GM18498 (cell line): Measurements from ENCODE around the gene ULBP2.
"Not testable (repeated sequence)": the region's sequence is repeated elsewhere in the genome, so short reads cannot be mapped to it uniquely, and the experiment has no call there.

Source experiments
- ATAC-seq: cut with Tn5 transposase; IDR thresholded peaks from one replicate; pipeline ENCODE4 v1.9.1; 2021; ENCODE audit warnings: mild to moderate bottlenecking, moderate library complexity; ENCODE audit not compliant: unreplicated experiment

The ULBP2 gene

DNA sequence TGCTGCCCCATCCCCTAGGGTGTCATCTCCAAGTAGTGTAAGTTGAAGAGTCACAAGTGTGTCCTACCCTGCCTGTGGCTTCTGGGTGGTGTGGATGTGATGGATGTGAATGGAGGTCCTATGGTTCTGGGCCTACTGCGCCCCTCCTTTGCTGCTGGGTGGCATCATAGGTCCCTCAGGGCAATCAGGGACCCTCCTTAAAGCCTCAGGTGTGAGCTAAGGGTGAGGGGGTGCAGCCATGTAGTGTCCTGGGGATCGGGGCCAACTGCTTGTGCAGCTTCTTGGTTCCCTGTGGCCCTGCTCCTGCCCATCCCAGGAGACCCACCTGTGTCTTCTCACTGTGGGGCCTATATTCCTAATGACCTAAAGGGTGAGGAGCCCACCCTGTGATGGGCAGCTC lies 24.5 kb downstream of the ULBP2 start:
- not testable (repeated sequence) for ATAC-seq

DNA sequence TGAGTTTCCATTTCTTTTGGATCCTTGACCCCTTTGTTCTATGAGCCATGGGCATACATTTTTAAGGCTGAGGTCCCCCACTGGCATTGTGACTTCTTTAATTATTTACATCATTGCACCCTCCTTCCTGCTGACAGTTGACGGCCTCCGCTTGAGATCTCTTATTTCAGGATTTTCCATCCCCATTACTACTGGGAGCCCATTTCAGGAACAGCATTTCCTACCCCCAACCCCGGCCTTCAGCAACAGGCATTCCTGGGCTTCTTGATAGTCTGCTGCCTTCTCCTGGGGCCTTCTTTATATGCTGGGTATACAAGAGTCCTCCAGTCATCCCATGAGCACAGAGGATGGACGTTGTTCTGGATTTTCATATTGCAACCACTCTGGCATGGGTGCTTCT lies 25.8 kb downstream of the ULBP2 start:
- no peak for ATAC-seq

DNA sequence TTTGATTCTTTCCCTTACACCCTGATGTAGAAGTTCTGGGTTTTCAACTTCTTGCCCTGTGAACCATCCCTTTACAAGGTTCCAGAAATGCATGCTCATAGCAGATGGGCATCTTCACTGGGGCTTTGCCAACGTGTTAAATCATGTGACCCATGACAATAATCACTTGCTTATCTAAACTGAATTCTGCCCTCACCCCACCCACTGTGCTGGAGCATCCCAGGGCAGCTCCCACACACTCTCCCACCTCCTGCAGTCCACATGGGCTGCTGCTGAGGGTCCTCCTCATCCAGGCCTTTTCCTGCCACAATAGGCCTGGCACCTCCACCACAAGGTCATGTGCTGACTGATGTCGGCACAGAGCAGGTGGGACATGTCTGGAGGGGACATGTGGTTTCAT lies 26.2 kb downstream of the ULBP2 start:
- ATAC-seq: not testable (repeated sequence)

DNA sequence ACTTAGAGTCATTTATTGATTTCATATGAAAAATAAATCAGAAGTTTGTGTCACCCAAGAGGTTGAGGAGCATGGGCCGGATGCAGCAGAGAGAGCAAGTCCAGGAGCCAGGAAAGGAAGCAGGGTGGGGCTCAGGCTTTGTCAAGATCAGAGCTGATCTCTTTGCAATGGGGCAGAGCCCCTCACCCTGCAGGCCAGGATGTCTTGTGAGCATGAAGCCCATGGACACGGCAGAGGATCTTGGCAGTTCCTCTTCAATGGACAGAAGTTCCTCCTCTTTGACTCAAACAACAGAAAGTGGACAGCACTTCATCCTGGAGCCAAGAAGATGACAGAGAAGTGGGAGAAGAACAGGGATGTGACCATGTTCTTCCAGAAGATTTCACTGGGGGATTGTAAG lies 27.1 kb downstream of the ULBP2 start:
- not testable (repeated sequence) for ATAC-seq

DNA sequence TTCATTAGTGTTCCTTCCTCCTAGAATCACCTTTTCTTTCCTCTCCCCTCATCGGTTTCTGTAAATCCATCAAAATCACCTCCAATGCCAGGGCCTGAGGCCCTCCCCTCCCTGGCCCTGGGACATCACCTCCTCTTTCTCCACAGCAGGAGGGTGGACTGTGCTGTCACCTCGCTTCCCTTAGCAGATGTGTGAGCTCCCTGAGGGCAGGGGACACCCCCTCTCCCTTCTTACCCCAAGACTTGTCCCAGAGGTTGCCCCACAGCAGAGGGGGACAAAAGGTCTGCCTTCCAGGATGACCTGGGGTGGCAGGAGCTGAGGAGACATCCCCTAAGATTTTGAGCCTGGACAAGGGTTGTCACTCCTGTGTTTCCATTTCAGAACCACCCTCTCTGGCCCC lies 27.8 kb downstream of the ULBP2 start:
- ATAC-seq: no peak

DNA sequence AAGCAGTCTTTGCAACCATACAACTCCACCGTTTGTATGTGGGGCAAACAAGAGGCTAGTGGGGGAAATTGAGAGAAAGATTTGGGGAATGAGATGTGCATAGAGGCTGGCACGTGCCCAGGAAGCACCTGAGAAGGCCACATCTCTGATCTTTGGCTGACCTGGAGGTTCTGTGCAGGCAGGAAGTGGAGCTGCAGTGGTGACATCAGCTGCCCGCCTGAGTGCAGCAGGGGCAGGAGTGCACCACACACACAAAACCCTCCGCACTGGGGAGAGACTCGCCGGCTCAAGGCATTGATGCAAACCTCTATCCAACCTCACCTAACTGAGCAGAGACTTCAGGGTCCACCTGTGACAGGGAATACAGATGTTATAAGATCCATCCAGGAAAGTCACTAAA lies 32.6 kb downstream of the ULBP2 start:
- not testable (repeated sequence) for ATAC-seq

DNA sequence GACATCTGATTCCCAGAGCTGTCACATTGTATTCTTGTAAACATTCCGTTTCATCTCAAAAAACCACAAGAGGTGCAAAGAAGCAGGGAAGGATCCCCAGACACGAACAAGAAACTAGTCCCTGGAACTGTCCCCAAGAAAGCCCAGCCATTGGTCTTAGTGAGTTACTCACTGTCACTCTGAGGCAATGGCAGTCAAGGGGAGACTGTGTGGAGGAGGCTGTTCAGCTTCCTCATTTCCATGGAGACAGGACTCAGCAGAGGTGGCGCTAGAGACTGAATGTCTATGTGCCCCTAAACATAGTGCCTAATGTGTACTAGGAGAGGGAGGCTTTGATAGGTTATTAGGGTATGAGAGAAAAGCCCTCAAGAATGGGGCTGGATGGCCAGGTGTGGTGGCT lies 33.0 kb downstream of the ULBP2 start:
- no peak for ATAC-seq

DNA sequence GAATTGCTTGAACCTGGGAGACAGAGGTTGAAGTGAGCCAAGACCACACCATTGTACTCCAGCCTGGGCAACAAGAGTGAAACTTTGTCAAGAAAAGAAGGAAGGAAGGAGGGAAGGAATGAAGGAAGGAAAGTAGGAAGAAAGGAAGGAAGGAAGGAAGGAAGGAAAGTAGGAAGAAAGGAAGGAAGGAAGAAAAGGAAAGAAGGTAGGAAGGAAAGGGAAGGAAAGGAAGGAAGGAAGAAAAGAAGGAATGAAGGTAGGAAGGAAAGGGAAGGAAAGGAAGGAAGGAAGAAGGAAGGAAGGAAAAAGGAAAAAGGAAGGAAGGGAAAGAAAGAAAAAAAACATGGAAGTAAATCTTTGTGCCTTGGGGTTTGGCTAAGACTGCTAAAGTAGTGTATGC lies 33.6 kb downstream of the ULBP2 start:
- no peak for ATAC-seq

DNA sequence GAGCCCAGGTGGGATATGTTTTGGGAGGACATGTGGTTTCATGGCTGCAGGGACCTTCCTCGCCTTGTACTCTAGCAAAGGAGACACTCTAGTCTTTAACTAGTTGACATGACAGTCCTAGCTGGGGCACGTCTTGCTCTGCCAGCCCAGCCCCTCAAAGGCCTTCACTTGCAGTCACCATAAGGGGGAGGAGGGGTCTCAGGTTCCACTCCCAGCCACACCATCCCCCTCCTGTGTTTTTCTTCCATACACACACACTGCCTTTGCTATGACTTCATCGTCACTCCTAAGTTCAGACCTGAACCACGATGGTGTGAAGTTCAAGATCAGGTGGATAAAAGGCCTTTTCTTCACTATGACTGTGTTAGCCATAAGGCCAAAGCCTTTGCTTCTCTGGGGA lies 35.4 kb downstream of the ULBP2 start:
- no peak for ATAC-seq

DNA sequence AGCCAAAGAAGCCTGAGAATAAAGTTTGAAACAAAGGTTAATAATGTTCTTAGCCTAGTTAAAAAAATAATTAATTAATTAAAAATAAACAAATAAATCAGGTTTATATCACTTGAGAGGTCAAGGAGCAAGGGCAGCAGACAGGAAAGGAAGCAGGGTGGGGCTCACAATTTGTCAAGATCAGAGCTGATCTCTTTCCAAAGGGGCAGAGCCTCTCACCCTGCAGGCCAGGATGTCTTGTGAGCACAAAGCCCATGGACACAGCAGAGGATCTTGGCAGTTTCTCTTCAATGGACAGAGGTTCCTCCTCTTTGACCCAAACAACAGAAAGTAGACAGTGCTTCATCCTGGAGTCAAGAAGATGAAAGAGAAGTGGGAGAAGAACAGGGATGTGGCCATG lies 36.8 kb downstream of the ULBP2 start:
- no peak for ATAC-seq

DNA sequence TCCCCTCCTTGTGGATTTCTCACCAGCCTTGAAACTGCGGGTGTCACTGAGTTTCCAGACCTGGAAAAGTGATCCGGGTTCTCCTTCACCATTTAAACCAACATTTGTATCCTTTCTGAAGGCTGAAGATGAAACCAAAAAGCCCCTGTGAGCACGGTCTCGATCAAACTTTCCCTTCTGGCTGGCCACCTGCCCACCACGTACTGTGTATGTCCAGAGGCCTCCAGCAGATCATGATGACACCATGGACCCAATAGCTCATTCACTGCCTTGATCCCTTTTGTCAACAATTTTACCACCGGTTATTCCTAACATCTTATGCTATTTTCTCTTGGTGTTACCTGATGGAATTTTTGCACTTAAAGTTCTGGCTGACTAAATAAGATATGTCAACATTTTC lies 37.5 kb downstream of the ULBP2 start:
- no peak for ATAC-seq

DNA sequence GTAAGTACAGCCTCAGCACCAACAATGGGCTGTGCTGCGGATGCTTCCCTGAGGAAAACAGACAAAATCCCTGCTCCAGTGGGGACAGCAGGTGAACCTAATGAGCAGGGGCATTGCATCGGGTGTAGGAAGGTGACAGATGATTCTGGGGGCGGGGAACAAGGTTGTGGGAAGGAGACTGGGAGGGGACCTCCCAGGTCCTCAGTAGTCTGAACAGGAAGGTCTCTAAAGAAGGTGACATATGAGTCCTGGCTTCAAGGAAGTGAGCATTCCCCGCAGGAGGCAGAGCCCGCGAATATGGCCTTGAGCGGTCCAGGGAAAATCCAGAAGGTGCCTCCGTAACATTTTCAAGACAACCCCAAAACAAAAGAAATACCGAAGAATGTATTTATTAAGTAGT lies 41.3 kb downstream of the ULBP2 start:
- ATAC-seq: no peak

DNA sequence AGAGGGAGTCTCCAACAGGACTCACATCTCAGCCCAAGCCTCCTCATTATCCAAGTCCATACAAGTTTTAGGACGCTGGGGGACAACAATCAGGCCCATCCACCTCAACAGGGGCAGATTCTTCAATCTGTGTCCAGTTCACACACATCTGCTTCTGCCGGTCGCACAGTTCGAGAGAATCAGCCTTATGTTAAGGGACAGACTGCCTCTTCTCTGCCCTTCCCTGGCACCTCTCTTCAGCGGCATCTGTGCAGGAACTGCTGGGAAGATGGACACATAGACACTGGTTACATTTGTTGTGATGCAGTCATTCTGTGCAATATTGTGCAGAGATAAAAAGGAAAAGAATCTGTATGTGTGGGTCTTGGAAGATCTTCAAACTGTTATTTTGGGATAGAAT lies 43.0 kb downstream of the ULBP2 start:
- no peak for ATAC-seq

DNA sequence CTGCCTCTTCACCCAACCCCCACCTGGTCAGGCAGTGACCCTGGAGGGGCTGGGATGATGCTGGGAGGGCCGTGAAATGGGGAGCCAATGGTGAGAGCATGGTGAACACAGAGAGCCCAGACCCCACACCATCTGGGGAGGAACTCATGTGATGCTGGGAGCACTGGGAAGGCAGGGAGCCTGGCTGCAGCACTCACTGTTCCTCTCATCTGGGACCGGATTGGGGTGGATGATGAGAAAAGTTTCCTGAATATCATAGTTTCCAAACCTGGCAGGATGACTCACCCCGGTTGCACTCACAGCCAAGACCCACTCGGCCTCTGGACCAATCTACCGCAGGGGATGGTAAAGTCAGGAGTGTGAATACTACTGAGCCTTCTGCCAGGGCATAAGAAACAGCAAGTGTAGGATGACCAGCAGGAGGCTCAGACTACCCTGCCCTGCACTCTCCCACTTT lies 43.7 kb downstream of the ULBP2 start:
- no peak for ATAC-seq

DNA sequence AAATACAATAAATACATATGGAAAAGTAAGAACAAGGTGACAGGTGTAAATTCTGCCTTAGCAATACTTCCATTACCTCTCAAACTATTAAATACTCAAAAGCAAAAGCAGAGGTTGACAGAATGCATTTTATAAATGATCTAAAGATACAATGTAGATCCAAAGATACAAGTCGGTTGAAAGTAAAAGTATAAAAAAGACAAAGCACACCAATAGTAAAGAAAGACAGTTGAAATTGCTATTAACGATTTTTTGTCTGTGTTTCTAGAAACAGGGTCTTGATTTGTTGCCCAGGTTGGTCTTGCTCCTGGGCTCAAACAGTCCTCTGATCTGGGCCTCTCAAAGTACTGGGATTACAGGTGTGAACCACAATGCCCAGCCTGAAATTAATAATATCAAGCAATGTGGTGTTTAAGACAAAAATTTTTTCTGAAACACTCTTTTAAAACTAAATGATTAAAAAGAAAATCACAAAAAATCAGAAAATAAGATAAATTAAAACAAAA lies 45.8 kb downstream of the ULBP2 start:
- ATAC-seq: no peak

DNA sequence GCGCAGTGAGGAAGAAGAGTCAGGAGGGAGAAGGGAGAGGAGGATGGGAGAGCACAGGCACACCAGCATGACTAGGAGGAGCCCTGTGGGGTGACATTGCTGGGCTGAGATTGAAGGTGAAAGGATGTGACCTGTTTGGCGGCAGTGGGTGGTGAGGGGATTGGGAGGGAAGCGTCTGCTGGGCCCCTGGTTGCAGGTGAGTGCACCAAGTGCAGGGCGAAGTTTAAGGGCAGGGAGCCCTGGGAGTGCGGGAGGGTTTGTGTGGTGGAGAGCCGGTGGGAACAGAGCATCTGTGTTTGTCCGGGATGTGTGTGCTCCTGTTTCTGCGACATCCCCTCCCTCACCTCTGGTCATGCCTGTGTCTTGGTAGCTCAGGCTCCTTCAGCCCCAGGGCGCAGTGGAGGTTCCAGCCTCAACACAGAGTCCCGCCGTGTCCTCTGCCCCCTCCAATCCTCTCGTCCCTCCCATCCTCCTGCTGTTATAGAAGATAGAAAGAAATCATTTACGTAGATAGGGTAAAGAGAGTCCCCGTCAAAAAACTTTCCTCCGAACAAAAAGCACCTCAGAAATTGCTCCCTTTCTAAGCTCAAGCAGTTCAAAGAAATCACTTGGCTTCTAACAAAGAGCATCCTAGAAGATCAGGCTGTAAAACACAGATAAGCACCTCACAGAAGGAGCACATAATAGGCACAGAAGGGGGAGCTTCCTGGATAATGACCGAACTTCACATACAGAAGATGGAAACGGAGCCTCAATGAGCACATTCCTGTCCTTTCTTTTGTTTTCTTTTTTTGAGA lies 46.9 kb downstream of the ULBP2 start:
- no peak for ATAC-seq

DNA sequence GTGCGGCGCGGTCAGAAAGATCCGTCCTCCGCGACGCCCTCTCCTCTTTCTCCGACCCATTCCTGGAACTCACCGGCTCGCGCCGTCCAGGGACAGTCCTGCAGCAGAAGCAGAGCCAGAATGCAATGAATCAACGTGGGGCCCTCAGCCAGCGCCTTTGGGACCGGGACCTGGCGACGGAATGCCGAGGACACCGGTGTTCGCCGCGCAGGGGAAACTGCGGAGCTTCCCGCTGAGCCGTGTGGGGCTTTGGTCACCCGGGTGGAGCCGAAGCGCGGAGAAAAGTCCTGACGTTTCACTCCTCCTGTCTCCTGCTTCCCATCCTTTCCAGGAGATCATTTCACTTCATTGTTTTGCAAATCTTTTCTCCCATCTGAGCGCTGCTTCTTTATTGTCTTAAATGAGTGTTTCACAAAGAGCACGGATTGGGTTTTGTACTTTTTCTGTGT lies 48.4 kb downstream of the ULBP2 start:
- ATAC-seq: no peak

DNA sequence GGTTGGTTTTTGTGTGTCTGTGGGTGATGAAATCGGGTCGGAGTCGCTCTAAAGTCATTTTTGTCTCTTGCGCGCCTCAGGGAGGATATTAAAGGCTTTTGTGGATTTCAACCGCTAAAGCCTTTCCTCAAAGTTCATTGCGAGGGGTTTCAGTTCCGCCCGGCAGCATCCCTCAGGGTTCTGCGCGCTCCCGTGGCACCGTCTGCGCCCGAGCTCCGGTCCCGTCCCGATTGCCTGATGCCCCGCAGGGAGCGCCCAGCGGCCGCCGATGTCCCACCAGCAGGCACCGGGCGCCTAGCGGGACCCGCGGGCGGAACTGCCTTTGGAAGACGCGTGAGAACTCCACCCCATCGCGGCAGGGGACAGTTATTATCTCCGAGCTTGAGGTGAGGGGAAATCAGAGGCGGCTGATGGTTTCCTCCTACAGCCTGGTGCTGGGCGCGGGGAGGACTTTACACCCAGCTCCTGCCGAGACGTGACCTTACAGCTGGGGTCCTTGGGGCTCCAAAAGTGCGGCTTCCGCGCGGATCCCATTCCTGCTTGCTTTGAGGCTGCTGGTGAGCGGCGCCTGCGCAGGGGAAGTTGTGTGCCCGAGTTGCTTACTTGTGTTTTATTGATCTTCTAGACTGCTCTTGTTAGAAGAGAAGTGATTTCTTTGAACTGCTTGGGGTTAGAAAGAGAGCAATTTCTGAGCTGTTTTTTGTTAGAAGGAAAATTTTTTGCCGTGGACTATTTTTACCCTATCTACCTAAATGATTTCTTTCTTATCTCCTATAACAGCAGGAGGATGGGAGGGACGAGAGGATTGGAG lies 49.1 kb downstream of the ULBP2 start:
- no peak for ATAC-seq

DNA sequence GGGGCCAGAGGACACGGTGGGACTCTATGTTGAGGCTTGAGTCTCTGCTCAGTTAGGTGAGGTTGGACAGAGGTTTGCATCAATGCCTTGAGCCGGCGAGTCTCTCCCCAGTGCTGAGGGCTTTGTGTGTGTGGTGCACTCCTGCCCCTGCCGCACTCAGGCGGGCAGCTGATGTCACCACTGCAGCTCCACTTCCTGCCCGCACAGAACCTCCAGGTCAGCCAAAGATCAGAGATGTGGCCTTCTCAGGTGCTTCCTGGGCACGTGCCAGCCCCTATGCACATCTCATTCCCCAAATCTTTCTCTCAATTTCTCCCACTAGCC lies 49.6 kb downstream of the ULBP2 start:
- ATAC-seq: not testable (repeated sequence)

DNA sequence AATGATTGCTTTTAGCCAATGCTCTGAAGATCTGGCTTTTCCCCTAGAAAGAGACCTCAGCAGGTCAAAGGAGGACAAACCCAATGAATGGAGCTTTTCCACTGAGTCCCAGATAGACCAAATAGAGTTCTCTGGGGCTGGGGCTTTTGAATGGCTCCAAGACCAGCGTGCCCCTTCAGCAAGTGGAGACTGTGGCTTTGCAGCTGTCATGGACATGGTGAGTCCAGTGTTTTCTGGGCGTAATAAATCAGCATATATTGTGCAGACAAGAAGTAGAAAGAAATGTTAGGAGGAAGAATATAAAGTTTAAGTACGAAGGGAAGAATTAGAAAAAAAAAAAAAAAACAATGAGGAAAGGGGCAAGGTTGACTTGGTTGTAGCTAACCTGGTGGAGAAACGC lies 50.0 kb downstream of the ULBP2 start:
- no peak for ATAC-seq

DNA sequence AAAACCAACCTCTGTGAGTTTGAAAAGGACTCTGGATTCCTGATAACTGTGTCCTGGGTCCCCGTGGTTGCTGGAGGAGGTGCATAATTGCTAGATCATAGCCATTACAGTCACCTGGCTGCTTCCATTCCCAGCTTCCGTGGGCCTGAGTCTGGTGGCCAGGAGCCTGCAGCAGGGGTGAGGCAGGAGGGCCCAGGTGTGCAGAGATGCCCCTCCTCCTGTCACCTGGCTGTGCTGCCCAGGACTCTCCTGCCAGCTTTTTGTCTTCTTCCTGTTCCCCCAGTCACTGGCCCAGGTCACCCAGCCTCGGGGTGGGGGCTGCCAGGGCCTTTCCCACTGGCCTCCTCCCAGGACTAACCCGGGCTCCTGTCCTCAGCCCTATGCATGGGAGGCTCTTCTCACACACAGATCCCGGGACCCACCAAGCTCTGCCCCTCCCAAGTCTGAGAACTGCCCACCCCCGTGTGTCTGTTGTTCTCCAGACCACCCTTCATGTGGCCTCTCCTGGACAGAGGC lies 53.5 kb downstream of the ULBP2 start:
- no peak for ATAC-seq

DNA sequence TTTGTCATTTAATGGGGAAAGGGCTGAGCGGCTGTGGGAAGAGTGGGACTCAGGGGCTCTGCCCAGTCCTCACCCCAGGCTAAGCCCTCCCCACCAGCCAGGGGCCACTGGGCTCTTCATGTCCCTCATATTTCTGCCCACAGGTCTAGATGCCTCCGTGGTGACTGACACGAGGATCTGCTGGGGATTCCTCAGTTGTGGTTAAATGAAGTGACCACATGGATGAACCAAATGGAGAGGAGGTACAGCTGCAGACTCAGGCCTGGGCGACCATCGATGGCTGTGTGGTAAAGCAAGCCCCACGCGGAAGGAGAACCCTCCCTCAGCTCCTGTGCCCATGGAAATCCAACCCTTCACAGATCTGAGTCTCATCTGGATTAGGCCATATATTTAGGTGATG lies 54.2 kb downstream of the ULBP2 start:
- ATAC-seq: no peak
